Activated CD4-positive, alpha-beta T cell treated with anti-CD3 and anti-CD28 coated beads for 1 hour (primary cell): Measurements from ENCODE around the gene FAM13C.
"Not testable (repeated sequence)": the region's sequence is repeated elsewhere in the genome, so short reads cannot be mapped to it uniquely, and the experiment has no call there.

Experiments
- DNase-seq: peaks from one replicate; pipeline ENCODE4 v3.0.0-alpha.2; 2020

FAM13C gene

GRCh38 chr10:59362144-59362958 is at the start of gene FAM13C:
TSS of gene FAM13C (minus strand) at chr10:59362549. CDS start at chr10:59362460, 89 bp downstream.
- no peak for DNase-seq

DNA sequence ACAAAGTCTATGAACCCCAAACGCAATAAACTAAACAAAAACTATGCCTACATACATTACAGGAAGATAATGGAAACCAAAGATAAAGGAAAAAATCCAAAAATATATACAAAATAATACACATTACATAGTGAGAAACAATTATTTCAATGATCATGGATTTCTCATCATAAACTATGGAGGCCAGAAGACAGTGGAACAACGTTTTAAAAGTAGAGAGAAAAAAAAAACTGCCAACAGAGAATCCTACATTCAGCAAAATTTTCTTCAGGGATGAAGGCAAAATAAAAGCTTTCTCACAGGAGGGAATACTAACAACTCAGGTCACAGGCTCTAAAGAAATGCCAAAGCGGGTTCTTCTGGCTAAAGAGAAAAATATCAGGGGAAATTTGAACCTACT is 42.9 kb upstream of the FAM13C start:
- DNase-seq, result no peak

- DNase-seq, result no peak
Measured at GRCh38 chr10:59400214-59400613, 37.9 kb upstream of the FAM13C start.

DNA sequence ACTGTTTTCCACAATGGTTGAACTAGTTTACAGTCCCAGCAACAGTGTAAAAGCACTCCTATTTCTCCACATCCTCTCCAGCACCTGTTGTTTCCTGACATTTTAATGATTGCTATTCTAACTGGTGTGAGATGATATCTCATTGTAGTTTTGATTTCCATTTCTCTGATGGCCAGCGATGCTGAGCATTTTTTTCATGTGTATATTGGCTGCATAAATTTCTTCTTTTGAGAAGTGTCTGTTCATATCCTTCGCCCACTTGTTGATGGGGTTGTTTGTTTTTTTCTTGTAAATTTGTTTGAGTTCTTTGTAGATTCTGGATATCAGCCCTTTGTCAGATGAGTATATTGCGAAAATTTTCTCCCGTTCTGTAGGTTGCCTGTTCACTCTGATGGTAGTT is 37.0 kb upstream of the FAM13C start:
- DNase-seq, result not testable (repeated sequence)

DNA sequence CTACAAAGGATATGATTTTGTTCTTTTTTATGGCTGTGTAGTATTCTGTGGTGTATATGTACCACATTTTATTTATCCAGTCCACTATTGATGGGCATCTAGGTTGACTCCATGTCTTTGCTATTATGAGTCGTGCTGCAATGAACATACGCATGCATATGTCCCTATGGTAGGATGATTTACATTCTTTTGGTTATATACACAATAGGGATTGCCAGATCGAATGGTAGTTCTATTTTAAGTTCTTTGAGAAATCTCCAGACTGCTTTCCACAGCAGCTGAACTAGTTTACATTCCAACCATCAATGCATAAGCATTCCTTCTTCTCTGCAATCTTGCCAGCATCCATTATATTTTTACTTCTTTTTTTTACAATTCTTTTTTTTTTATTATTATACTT is 35.6 kb upstream of the FAM13C start:
- no peak for DNase-seq

DNA sequence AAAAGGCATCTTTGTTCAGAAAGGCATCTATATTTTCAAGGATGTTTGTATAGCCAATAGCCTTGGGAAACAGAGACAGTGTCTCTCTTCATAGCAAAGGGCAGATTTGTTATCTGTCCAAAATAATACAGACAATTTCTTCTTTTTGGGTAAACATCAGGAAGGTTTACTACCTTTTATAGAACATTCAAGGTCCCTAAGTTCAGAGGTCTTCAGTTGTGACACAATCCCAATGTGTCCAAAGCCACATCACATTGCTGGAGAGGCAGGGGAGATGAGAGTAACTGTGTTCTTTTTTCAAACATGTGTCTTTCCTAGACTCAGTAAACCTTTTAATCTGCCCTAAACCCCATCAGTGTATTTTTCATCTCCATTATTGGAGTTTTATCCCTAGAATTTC is 33.6 kb upstream of the FAM13C start:
- no peak for DNase-seq

GRCh38 chr10:59393349-59393748 is 31.0 kb upstream of the FAM13C start:
- DNase-seq, result no peak

DNA sequence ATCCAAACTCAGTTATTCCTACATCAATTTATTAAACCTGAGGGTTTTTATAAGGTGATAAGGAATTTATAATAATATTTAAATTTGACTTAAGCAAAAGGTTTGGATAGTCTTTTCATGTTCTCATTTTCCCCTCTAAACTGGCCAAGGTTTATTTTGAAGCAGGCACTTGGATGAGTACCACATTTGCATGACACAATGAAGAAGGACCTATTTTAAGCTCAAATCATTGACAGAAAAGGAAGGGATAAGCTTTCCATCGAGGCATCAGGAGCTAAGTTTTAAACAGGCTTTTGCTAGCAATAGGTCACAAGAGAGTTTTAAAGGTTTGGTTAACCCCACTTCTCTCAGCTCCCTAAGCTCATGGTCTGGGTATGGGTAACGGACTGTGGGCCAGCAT is 28.7 kb upstream of the FAM13C start:
- DNase-seq, result no peak

GRCh38 chr10:59388671-59388976 is 26.3 kb upstream of the FAM13C start:
- no peak for DNase-seq

DNA sequence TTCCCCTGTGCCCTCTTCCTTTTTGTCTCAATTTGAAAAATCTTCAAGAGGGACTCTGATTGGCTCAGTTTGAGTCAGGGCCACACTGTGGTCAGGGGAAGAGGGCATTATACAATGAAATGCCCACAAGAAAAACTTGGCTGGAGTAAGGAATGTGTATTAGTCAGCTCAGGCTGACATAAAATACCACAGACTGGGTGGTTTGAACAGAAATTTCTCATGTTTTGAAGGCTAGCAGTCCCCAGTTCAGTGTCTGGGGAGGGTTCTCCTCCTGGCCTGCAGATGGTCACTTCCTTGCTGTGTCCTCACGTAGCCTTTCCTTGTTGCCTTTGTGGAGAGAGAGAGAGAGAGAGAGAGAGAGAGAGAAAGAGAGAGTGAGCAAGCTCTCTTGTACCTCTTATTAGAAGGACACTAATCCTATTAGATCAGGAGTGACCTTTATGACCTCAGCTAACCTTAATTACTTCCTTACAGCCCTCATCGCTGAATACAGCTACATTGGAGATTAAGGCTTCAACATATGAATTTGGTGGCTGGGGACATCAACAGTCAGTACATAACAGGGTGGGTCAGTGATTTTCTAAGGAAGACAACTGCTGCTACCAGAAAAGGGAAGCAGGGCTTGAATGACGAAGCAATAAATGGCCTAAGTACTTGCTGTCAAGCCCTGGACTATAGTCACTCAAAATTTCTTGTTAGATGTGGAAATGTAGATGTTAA is 25.8 kb upstream of the FAM13C start:
- DNase-seq, result no peak

GRCh38 chr10:59384761-59385160 is 22.4 kb upstream of the FAM13C start:
- DNase-seq, result no peak

GRCh38 chr10:59383908-59384307 is 21.6 kb upstream of the FAM13C start:
- DNase-seq, result no peak

- no peak for DNase-seq
Measured at GRCh38 chr10:59383436-59383835, 21.1 kb upstream of the FAM13C start.

DNA sequence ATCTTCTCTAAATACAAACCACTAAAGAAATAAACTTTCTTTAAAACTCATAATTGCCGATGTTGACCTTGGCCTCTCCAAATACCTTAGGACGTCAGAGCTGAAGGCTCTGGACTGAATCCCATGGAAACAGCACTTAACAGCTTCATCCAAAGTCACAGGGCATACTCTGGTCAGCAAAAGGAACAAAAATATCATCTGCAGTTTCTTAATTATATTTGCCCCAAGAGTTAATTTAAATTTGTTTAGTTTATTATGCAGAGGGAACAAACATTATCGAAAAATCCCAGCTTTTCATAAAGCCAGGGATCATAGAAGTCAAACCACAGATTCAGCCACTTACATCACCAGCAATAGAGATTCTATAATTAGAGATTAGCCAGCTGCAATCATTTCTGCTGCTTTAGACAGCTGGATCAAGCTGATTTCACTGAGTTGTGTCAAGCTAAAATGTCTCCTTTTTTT is 20.5 kb upstream of the FAM13C start:
- DNase-seq, result no peak

DNA sequence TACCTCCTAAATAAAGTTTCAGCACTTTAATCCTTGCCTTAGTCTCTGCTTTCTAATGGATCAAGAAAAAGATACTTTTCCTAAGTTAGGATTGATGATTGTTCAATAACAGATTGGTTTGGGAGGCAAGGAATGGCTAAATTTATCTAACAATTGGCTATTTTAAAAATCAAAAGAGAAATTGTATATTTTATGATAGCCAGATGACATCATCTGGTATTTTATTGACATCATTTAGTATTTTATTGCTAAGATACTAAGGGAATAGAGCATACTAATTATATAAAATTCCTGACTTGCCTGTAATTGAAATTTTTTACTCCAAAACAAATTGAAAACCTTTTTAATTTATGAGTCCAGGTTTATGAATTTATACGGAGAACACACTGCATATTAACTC is 19.3 kb upstream of the FAM13C start:
- no peak for DNase-seq

GRCh38 chr10:59376846-59377245 is 14.5 kb upstream of the FAM13C start:
- DNase-seq, result no peak

DNA sequence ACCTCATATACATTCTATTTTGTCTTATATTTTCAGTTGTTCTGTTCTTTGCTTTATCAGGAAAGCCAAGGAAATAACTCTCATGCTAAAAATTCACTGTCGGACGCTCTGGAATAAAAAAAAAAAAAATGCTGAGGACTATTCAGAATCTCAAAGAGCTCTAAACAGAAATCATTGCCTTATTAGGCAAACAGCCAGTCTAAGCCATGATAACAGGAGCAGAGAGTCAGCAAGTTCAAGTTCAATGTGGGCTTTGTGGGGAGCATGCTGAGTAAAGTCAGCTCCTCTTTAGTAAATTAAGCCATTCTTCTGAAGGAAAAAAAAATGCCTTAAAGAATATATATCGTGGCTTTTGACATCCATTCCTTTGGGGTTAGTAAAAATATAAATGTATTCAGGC is 13.6 kb upstream of the FAM13C start:
- DNase-seq, result no peak

DNA sequence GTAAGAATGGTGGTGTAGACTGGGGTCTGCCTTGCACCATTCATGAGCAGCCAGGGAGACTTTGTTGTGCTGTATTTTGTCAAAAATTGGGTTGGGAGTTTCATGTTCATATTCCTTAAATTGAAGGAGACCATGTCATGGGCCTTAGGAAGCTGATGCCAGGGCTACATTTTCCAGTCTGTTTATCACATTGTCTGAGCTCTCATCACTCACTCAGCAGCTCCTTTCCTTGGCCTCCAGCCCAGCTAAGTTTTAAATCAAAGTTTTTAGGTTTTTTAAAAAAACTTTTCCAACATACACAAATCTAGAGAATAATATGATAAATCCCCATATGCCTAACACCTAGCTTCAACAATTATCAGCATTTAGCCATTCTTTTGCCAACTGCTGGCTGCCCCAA is 12.6 kb upstream of the FAM13C start:
- no peak for DNase-seq

GRCh38 chr10:59373071-59373470 is 10.7 kb upstream of the FAM13C start:
- no peak for DNase-seq

DNA sequence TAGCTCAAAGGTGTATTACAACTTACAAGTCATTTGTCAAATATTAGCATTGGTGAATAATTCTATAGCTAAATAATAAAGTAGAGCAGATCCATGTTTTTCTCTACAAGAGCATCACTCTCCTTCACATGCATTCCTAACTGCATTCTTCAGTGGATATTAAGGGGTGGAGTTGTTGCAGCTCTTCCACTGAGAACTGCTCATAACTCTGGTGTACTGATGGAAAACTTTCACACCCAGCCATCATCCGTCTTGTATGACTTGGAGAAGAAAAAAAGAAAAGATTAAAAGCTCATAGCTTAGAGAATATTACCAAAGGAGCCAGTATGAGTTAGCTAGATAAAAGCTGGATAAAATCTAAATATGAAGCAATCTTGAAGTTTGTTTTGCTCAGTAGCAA is 10.2 kb upstream of the FAM13C start:
- DNase-seq, result no peak

DNA sequence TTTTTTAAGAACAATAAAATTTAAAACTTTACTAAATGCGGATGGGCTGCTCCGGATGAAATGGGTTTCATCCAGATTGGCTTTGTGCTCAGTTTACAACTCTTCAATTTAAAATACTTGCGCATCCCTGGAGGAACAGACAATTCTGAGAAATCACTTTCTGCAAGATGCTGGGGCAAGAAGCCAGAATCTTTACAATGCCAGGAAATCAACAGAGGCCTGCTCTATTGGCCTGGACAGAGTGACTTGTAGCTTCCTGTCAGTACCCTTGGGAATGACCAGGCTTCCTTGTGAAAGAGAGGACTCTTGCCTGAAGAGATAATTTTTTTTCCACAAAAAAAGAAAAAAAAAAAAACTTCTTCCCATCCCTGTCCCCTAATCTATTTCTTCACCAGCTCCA is 3.9 kb upstream of the FAM13C start:
- DNase-seq, result no peak

GRCh38 chr10:59363446-59363958 is 1.2 kb upstream of the FAM13C start:
- DNase-seq, result no peak

DNA sequence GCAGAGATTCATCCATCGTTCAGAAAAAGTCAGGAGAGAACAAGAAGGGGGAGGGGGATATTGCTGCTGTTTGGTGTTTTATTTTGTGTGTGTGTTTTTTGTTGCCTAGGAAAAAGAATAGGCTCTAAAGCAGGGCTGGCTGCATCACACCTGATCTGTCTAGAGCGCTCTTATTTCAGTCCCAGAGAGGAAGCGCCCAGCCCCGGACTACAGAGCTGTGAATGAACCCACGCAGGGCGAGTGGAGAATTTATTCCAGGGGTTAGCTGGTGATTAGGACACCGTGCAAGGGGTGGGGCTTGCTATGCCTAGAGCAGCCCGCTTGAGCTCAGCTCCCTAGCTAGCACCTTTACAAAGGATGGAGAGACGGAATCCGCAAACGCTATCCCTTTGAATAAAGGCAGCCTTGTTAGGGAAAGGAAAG is 621 bp upstream of the FAM13C start:
- no peak for DNase-seq

GRCh38 chr10:59361663-59362143 is 646 bp downstream of the FAM13C start:
- no peak for DNase-seq
